Breast epithelium (tissue), 4 donors: ENCODE measurements around the gene CFAP46. TPM values are rescaled to one million over a fixed set of nuclear protein-coding genes. Genes with fewer than 3 reads are reported as not detected.
"Not testable (repeated sequence)": the region's sequence is repeated elsewhere in the genome, so short reads cannot be mapped to it uniquely, and the experiment has no call there.

Experiments
- DNase-seq, 2 donors: peaks; one replicate each; pipeline ENCODE4 v3.0.0-alpha.2; 2019; ENCODE audit warnings: low spot score in 2 of 2
- H3K27ac ChIP-seq, 2 donors: fragments of 200-600 bp; sonication (generic) in 1 of 2; one replicate each; pipeline ENCODE4 v1.5.1; 2016 to 2019; ENCODE audit warnings: mild to moderate bottlenecking in 1 of 2
- H3K27me3 ChIP-seq, 2 donors: fragments of 200-600 bp; sonication (generic) in 1 of 2; one replicate each; pipeline versions ENCODE4 v1.5.1 to v1.6.0; 2017 to 2019; ENCODE audit warnings: control low read depth in 1 of 2, mild to moderate bottlenecking in 1 of 2
- H3K36me3 ChIP-seq: fragments of 200-600 bp; one replicate; pipeline ENCODE4 v1.5.1; 2019
- H3K4me1 ChIP-seq, 2 donors: fragments of 200-600 bp; sonication (generic); one replicate each; pipeline ENCODE4 v1.5.1; 2016 to 2019; ENCODE audit warnings: control low read depth in 1 of 2
- H3K4me3 ChIP-seq, 3 donors: fragments of 200-600 bp; sonication (generic); 1 replicate in 2 of 3; 2 replicates in 1 of 3; pipeline ENCODE4 v1.5.1; 2016 to 2019; ENCODE audit warnings: mild to moderate bottlenecking in 3 of 3, moderate library complexity in 2 of 3
- H3K9me3 ChIP-seq, 2 donors: fragments of 200-600 bp; sonication (generic) in 1 of 2; one replicate each; pipeline ENCODE4 v1.5.1; 2016 to 2019; ENCODE audit warnings: control low read depth in 1 of 2
- POLR2A ChIP-seq: fragments of 450-650 bp; IDR thresholded peaks from one replicate; pipeline ENCODE4 v1.6.1; 2016; ENCODE audit warnings: antibody characterized with exemption, mild to moderate bottlenecking, moderate library complexity
- POLR2AphosphoS5 ChIP-seq, 3 donors: sonication (generic); formaldehyde crosslinking; IDR thresholded peaks; one replicate each; pipeline ENCODE4 v1.6.1; 2017; ENCODE audit warnings: antibody characterized with exemption in 3 of 3
- intact Hi-C: fragments of 100-400 bp; cut with DNase I; formaldehyde crosslinking; loops from one replicate; pipeline ENCODE4 v1.15.1; 2023; ENCODE audit warnings: low total_unique reads
- total RNA-seq, 3 donors: library from RNA; depleted of rRNA; stranded (reverse); fragments of >200 nt; gene quantifications; one replicate each; pipeline ENCODE4 v1.1.0, GENCODE V29; 2016
- TF ChIP-seq, protein P1 (sequence below), 3 donors: fragments of 450-650 bp; IDR thresholded peaks; one replicate each; pipeline ENCODE4 v1.5.1; 2016 to 2017; ENCODE audit warnings: antibody characterized with exemption in 3 of 3, mild to moderate bottlenecking in 3 of 3, moderate library complexity in 3 of 3

The CFAP46 gene
- total RNA-seq, 3 donors from 2014 or later = 0.16 to 0.73 (median 0.66) TPM

DNA sequence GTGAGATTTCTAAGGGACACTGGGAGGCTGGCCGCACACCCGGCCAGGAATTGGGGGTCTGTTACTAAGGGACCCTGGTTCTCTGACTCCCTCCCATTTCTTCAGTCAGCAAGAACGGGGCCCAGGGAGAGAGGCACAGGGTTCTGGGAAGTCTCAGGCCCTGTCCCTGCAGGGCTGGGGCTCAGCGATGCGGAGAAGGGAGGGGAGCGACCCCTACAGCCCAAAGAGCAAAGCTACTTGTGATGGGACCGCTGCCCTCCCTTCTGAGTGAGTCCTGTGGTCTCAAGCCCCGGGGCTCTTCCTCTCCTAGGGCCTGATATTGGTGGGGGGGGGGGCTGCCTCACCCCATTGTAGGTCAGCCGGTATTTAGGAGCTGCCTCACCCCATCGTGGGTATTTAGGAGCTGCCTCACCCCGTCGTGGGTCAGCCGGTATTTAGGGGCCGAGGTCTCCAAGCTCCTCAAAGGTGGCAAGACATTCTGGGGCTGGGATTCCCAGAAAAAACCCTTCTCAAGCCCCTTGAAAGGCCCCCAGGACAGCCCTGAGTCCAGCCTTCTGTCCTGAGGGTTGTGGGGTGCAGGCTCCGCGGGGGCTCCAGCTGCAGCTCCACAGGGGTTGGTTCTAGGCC lies 139.6 kb downstream of the CFAP46 start:
- Histone ChIP-seq H3K4me3 (no peak overlapping the region), H3K9me3 (peaks cover 5 to 6% of the 10 kb centered on the region in 2 donors), H3K36me3 (no peaks in the 10 kb centered on the region), H3K27ac (no peak overlapping the region), H3K27me3 (peaks cover 0 to 32% of the 10 kb centered on the region in 2 donors), H3K4me1 (no peaks in the 10 kb centered on the region)
- no peak for DNase-seq
- intact Hi-C loops = loop anchor here (5.0 kb wide), 1 partner anchor 1416 kb away; no protein-coding TSS in a partner anchor
- TF ChIP-seq, protein P1, sequence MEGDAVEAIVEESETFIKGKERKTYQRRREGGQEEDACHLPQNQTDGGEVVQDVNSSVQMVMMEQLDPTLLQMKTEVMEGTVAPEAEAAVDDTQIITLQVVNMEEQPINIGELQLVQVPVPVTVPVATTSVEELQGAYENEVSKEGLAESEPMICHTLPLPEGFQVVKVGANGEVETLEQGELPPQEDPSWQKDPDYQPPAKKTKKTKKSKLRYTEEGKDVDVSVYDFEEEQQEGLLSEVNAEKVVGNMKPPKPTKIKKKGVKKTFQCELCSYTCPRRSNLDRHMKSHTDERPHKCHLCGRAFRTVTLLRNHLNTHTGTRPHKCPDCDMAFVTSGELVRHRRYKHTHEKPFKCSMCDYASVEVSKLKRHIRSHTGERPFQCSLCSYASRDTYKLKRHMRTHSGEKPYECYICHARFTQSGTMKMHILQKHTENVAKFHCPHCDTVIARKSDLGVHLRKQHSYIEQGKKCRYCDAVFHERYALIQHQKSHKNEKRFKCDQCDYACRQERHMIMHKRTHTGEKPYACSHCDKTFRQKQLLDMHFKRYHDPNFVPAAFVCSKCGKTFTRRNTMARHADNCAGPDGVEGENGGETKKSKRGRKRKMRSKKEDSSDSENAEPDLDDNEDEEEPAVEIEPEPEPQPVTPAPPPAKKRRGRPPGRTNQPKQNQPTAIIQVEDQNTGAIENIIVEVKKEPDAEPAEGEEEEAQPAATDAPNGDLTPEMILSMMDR (IDR thresholded peaks at IDR 0.05) = no peak
- TF ChIP-seq POLR2A = no peak
- TF ChIP-seq POLR2AphosphoS5 (IDR thresholded peaks at IDR 0.05) = no peak

DNA sequence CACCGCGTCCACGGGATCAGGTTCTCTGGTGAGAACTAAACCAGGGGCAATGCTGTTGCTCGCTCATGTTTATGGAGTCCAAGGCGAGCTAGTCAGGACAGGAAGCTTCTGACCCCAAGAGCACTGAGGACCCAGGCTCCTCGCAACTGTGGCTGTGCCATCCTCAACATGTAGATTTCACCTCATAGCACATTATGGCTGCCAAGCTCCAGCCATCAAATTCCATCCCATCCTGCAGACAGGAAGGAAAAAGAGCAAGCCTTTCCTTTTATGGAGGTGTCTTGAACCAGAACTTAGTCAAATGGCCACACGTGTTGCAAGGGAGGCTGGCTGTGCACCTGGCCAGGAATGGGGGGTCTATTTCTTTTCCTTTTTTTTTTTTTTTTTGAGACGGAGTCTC lies 140.3 kb downstream of the CFAP46 start:
- Histone ChIP-seq H3K9me3 (peaks cover 5 to 6% of the 10 kb centered on the region in 2 donors), H3K27me3 (peaks cover 0 to 27% of the 10 kb centered on the region in 2 donors), H3K36me3 (no peaks in the 10 kb centered on the region), H3K4me3 (no peak overlapping the region), H3K27ac (no peak overlapping the region), H3K4me1 (no peaks in the 10 kb centered on the region)
- TF ChIP-seq, protein P1 (IDR thresholded peaks at IDR 0.05) = no peak
- TF ChIP-seq POLR2A (no peak), POLR2AphosphoS5 (IDR thresholded peaks at IDR 0.05) (no peak)
- DNase-seq = no peak
- intact Hi-C loops = loop anchor here (5.0 kb wide), 1 partner anchor 1415 kb away; no protein-coding TSS in a partner anchor

DNA sequence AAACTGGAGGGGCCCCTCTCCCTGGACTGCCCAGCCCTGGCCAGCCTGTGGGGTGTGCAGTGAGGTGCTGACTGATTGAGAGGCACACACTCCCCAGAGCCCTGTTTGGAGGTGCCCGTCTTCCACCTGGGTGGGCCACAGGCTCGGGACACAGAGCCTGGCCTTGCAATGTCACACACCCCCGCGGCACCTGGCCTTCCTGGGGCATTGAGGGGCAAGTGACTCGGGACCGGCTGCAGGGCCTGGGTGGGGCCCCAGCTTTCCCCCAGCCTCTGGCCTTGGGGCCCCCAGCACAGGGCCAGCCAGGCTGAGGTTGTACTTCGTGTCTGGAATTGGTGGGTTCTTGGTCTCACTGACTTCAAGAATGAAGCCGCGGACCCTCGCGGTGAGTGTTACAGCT lies 142.5 kb downstream of the CFAP46 start:
- no peak overlapping the region for H3K27ac ChIP-seq
- peaks cover 0 to 30% of the 10 kb centered on the region in 2 donors for H3K27me3 ChIP-seq
- H3K36me3 ChIP-seq = no peaks in the 10 kb centered on the region
- no peaks in the 10 kb centered on the region for H3K4me1 ChIP-seq
- intact Hi-C loops = loop anchor here (5.0 kb wide), 1 partner anchor 1413 kb away; no protein-coding TSS in a partner anchor
- TF ChIP-seq POLR2A (no peak), POLR2AphosphoS5 (IDR thresholded peaks at IDR 0.05) (no peak)
- TF ChIP-seq, protein P1 (IDR thresholded peaks at IDR 0.05) = no peak
- no peak for DNase-seq
- no peak overlapping the region for H3K4me3 ChIP-seq
- H3K9me3 ChIP-seq = peaks cover 5 to 6% of the 10 kb centered on the region in 2 donors

DNA sequence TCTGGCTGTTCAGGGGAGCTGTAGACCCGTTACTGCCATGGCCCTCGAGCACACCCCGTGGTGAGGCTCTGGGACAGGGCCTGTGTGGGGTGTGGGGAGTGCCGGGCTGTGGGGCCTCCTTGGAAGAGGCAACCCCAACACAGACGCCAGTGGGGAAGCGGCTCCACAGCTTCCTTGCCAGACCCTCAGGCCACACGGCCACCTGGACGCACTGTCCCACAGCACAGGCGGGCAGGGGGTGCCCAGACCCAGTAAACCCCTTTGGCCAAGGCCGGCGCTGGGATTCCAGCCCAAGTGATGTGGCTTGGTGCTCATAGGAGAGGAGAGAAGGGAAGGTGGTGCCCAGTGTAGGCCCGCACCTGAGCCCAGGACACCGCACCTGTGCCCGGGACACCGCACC lies 143.5 kb downstream of the CFAP46 start:
- no peak for DNase-seq
- intact Hi-C loops = no loop called here
- H3K4me1 ChIP-seq = no peaks in the 10 kb centered on the region
- TF ChIP-seq POLR2A (no peak), POLR2AphosphoS5 (IDR thresholded peaks at IDR 0.05) (no peak)
- TF ChIP-seq, protein P1 (IDR thresholded peaks at IDR 0.05) = no peak
- H3K4me3 ChIP-seq = no peak overlapping the region
- H3K9me3 ChIP-seq = peaks cover 5 to 6% of the 10 kb centered on the region in 2 donors
- peaks cover 0 to 34% of the 10 kb centered on the region in 2 donors for H3K27me3 ChIP-seq
- H3K36me3 ChIP-seq = no peaks in the 10 kb centered on the region
- H3K27ac ChIP-seq = no peak overlapping the region

DNA sequence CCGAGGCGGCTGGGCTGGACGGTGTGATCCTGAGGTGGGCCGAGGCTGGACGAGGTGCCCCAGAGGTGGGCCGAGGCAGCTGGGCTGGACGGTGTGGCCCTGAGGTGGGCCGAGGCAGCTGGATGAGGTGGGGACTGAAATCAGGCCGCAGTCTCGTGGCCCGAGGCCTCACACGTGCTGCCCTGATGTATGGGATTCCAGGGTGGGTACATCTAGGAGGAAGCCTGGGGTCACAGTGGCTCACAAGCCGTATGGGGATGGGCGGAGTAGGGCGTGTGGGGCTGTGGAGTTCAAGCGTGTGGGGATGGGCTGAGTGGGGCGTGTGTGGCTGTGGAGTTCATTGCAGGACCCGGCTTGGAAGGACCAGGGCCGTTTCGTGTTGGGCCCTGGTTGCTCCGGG lies 144.0 kb downstream of the CFAP46 start:
- TF ChIP-seq, protein P1 (IDR thresholded peaks at IDR 0.05) = no peak
- TF ChIP-seq POLR2A = no peak
- no peak for TF ChIP-seq POLR2AphosphoS5 (IDR thresholded peaks at IDR 0.05)
- H3K9me3 ChIP-seq = peaks cover 5 to 6% of the 10 kb centered on the region in 2 donors
- intact Hi-C loops = no loop called here

DNA sequence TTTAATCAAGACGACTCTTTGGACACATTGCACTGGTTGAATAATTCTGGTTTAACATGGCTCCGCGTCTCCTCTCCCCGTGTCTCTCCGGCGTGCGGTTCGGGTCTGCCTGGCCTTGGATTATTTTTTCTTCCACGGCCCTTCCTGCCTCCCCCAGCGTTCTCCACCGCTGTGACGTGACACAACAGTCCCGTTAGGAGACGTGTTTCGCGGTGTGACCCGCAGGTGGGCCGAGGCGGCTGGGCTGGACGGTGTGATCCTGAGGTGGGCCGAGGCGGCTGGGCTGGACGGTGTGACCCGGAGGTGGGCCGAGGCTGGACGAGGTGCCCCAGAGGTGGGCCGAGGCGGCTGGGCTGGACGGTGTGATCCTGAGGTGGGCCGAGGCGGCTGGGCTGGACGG lies 144.4 kb downstream of the CFAP46 start:
- intact Hi-C loops, H3K9me3 ChIP-seq, DNase-seq, H3K27ac ChIP-seq, H3K36me3 ChIP-seq, H3K4me1 ChIP-seq, H3K4me3 ChIP-seq: not testable (repeated sequence)
- peaks cover 0 to 35% of the 10 kb centered on the region in 2 donors for H3K27me3 ChIP-seq

More for the DNA sequence above, 144.0 kb downstream of the CFAP46 start:
- DNase-seq = no peak
- Histone ChIP-seq H3K36me3 (no peaks in the 10 kb centered on the region), H3K27me3 (peaks cover 0 to 35% of the 10 kb centered on the region in 2 donors), H3K4me1 (no peaks in the 10 kb centered on the region), H3K4me3 (no peak overlapping the region), H3K27ac (no peak overlapping the region)
